Naive B cell (primary cell): ENCODE results near the gene HBA2. TPM values are rescaled to one million over a fixed set of nuclear protein-coding genes. Genes with fewer than 3 reads are reported as not detected.
"Not testable (repeated sequence)": the region's sequence is repeated elsewhere in the genome, so short reads cannot be mapped to it uniquely, and the experiment has no call there.

Experiments
- ATAC-seq, 2 donors: fragments of 150-1000 bp; cut with Tn5 transposase; 2 replicates each; pipeline ENCODE4 v1.10.0; 2021; ENCODE audit warnings: low read depth in 2 of 2, mild to moderate bottlenecking in 2 of 2, moderate library complexity in 2 of 2
- DNase-seq: peaks from one replicate; pipeline ENCODE4 v3.0.0; 2022
- H3K27ac Mint-ChIP-seq, 6 donors: one replicate each; pipeline ENCODE4 v1.8.0; 2020 to 2022; ENCODE audit warnings: mild to moderate bottlenecking in 6 of 6, mixed read lengths in 6 of 6, moderate library complexity in 5 of 6, inconsistent platforms in 2 of 6
- H3K27me3 Mint-ChIP-seq, 3 donors: one replicate each; pipeline ENCODE4 v1.8.0; 2021 to 2022; ENCODE audit warnings: mixed read lengths in 3 of 3, mild to moderate bottlenecking in 1 of 3
- H3K36me3 Mint-ChIP-seq, 2 donors: one replicate each; pipeline ENCODE4 v1.8.0; 2020 to 2022; ENCODE audit warnings: mixed read lengths in 2 of 2, inconsistent platforms in 1 of 2, mild to moderate bottlenecking in 1 of 2
- H3K4me1 Mint-ChIP-seq, 3 donors: one replicate each; pipeline ENCODE4 v1.8.0; 2020 to 2022; ENCODE audit warnings: mixed read lengths in 3 of 3, inconsistent platforms in 1 of 3, mild to moderate bottlenecking in 1 of 3, moderate library complexity in 1 of 3
- H3K4me3 Mint-ChIP-seq, 8 donors: one replicate each; pipeline ENCODE4 v1.8.0; 2020 to 2022; ENCODE audit warnings: mild to moderate bottlenecking in 8 of 8, mixed read lengths in 8 of 8, moderate library complexity in 8 of 8, inconsistent platforms in 2 of 8
- H3K9me3 Mint-ChIP-seq, 7 donors: one replicate each; pipeline ENCODE4 v1.8.0; 2020 to 2022; ENCODE audit warnings: mixed read lengths in 7 of 7, mild to moderate bottlenecking in 5 of 7, inconsistent platforms in 2 of 7, moderate library complexity in 1 of 7
- polyA plus RNA-seq, 6 donors: library from polyadenylated mRNA; unstranded; fragments of 300-500 nt; fragmentation: Illumina TruSeq; gene quantifications; one replicate each; pipeline ENCODE4 v1.2.3, GENCODE V29; 2021; ENCODE audit warnings: low read depth in 6 of 6

HBA2 gene
- polyA plus RNA-seq, 6 donors from 2014 or later, result 184 to 1,142 (median 693) TPM

GRCh38 chr16:144797-145252 is 27.9 kb upstream of the HBA2 start:
- Mint-ChIP-seq H3K27ac (no peak overlapping the region), H3K36me3 (peaks cover 0 to 4% of the 10 kb centered on the region in 2 donors), H3K4me3 (no peak overlapping the region)

GRCh38 chr16:146646-147045 is 26.0 kb upstream of the HBA2 start:
- Mint-ChIP-seq H3K27ac (no peak overlapping the region), H3K9me3 (no peaks in the 10 kb centered on the region), H3K36me3 (peaks cover 0 to 4% of the 10 kb centered on the region in 2 donors), H3K27me3 (peaks cover 26 to 70% (median 32%) of the 10 kb centered on the region in 3 donors), H3K4me1 (no peaks in the 10 kb centered on the region), H3K4me3 (no peak overlapping the region)
- ATAC-seq (no peak), DNase-seq (no peak)

More at GRCh38 chr16:144797-145252, 27.9 kb upstream of the HBA2 start:
- no peak for DNase-seq
- ATAC-seq, result no peak
- peaks cover 24 to 59% (median 26%) of the 10 kb centered on the region in 3 donors for H3K27me3 Mint-ChIP-seq
- peaks cover 0 to under 1% (median 0%) of the 10 kb centered on the region in 3 donors for H3K4me1 Mint-ChIP-seq
- no peaks in the 10 kb centered on the region for H3K9me3 Mint-ChIP-seq

GRCh38 chr16:149024-149660 is 23.5 kb upstream of the HBA2 start:
- no peak overlapping the region for H3K27ac Mint-ChIP-seq
- H3K4me3 Mint-ChIP-seq, result no peak overlapping the region
- ATAC-seq (no peak), DNase-seq (no peak)
- H3K36me3 Mint-ChIP-seq, result peaks cover 0 to 4% of the 10 kb centered on the region in 2 donors
- H3K4me1 Mint-ChIP-seq, result peaks cover 0 to 2% (median under 1%) of the 10 kb centered on the region in 3 donors
- H3K9me3 Mint-ChIP-seq, result no peaks in the 10 kb centered on the region
- H3K27me3 Mint-ChIP-seq, result peaks cover 18 to 65% (median 28%) of the 10 kb centered on the region in 3 donors

GRCh38 chr16:152141-153128 is 20.2 kb upstream of the HBA2 start, which contains the start of gene HBZ:
Gene HBZ (plus strand): TSS chr16:152644. CDS start chr16:152910, 266 bp downstream.
- H3K27me3 Mint-ChIP-seq, result peaks cover 30 to 59% (median 32%) of the 10 kb centered on the region in 3 donors
- peaks cover 5 to 10% (median 9%) of the 10 kb centered on the region in 3 donors for H3K4me1 Mint-ChIP-seq
- H3K4me3 Mint-ChIP-seq, result peak within 1 kb of the TSS in 6 of 8 donors; percentile 39 to 75 (median 43)
- peaks cover 0 to 5% (median 0%) of the 10 kb centered on the region in 7 donors for H3K9me3 Mint-ChIP-seq
- no peak for ATAC-seq
- DNase-seq, result no peak
- peaks cover 0 to 4% of the 10 kb centered on the region in 2 donors for H3K36me3 Mint-ChIP-seq
- H3K27ac Mint-ChIP-seq, result peak within 1 kb of the TSS in 2 of 6 donors; percentile 36 to 54

GRCh38 chr16:153129-153521 is 19.6 kb upstream of the HBA2 start:
- not testable (repeated sequence) for H3K9me3 Mint-ChIP-seq, DNase-seq, H3K36me3 Mint-ChIP-seq, H3K27ac Mint-ChIP-seq, H3K4me1 Mint-ChIP-seq, ATAC-seq
- H3K27me3 Mint-ChIP-seq, result peaks cover 36 to 62% (median 37%) of the 10 kb centered on the region in 3 donors
- peak overlapping the region in 3 of 8 donors; percentile 39 to 75 (median 59) for H3K4me3 Mint-ChIP-seq

- peak; percentile 20 to 33 for ATAC-seq
- H3K27me3 Mint-ChIP-seq, result peaks cover 36 to 61% (median 39%) of the 10 kb centered on the region in 3 donors
- not testable (repeated sequence) for H3K4me1 Mint-ChIP-seq, H3K27ac Mint-ChIP-seq, H3K36me3 Mint-ChIP-seq, DNase-seq, H3K9me3 Mint-ChIP-seq
- peak overlapping the region in 1 of 8 donors; percentile 67 for H3K4me3 Mint-ChIP-seq
Measured at GRCh38 chr16:153550-154216, 19.0 kb upstream of the HBA2 start.

GRCh38 chr16:154217-155030 is 18.3 kb upstream of the HBA2 start:
- peaks cover 5 to 10% (median 9%) of the 10 kb centered on the region in 3 donors for H3K4me1 Mint-ChIP-seq
- peaks cover 0 to 4% of the 10 kb centered on the region in 2 donors for H3K36me3 Mint-ChIP-seq
- H3K4me3 Mint-ChIP-seq, result peak overlapping the region; percentile 19 to 86 (median 85)
- DNase-seq, result peak; percentile 38
- H3K27me3 Mint-ChIP-seq, result peaks cover 37 to 61% (median 40%) of the 10 kb centered on the region in 3 donors
- H3K9me3 Mint-ChIP-seq, result peaks cover 0 to 5% (median 0%) of the 10 kb centered on the region in 7 donors
- ATAC-seq, result peak; percentile 65 to 73
- H3K27ac Mint-ChIP-seq, result peak overlapping the region in 2 of 6 donors; percentile 58 to 93

GRCh38 chr16:155031-155398 is 17.7 kb upstream of the HBA2 start:
- peak overlapping the region; percentile 19 to 86 (median 85) for H3K4me3 Mint-ChIP-seq
- no peak for DNase-seq
- peaks cover 0 to 5% (median 0%) of the 10 kb centered on the region in 7 donors for H3K9me3 Mint-ChIP-seq
- H3K36me3 Mint-ChIP-seq, result peaks cover 0 to 4% of the 10 kb centered on the region in 2 donors
- peaks cover 5 to 10% (median 9%) of the 10 kb centered on the region in 3 donors for H3K4me1 Mint-ChIP-seq
- H3K27me3 Mint-ChIP-seq, result peaks cover 37 to 60% (median 44%) of the 10 kb centered on the region in 3 donors
- ATAC-seq, result no peak
- peak overlapping the region in 1 of 6 donors; percentile 93 for H3K27ac Mint-ChIP-seq

- Mint-ChIP-seq H3K36me3 (peaks cover 0 to 4% of the 10 kb centered on the region in 2 donors), H3K27me3 (peaks cover 39 to 61% (median 57%) of the 10 kb centered on the region in 3 donors), H3K9me3 (peaks cover 0 to 5% (median 0%) of the 10 kb centered on the region in 7 donors), H3K4me3 (no peak overlapping the region), H3K4me1 (peaks cover 5 to 8% (median 6%) of the 10 kb centered on the region in 3 donors), H3K27ac (peak overlapping the region in 1 of 6 donors; percentile 34)
- ATAC-seq, result no peak
- DNase-seq, result no peak
Measured at GRCh38 chr16:159136-159849, 13.4 kb upstream of the HBA2 start.

- not testable (repeated sequence) for H3K27ac Mint-ChIP-seq, ATAC-seq, H3K9me3 Mint-ChIP-seq, H3K36me3 Mint-ChIP-seq, DNase-seq, H3K4me1 Mint-ChIP-seq, H3K4me3 Mint-ChIP-seq
- peaks cover 33 to 56% (median 50%) of the 10 kb centered on the region in 3 donors for H3K27me3 Mint-ChIP-seq
Measured at GRCh38 chr16:160242-160641, 12.4 kb upstream of the HBA2 start.

GRCh38 chr16:160691-161190 is 11.9 kb upstream of the HBA2 start:
- Mint-ChIP-seq H3K36me3 (no peaks in the 10 kb centered on the region), H3K9me3 (no peaks in the 10 kb centered on the region), H3K27me3 (peaks cover 32 to 55% (median 51%) of the 10 kb centered on the region in 3 donors), H3K4me1 (peaks cover 0 to 8% (median 2%) of the 10 kb centered on the region in 3 donors), H3K27ac (no peak overlapping the region), H3K4me3 (no peak overlapping the region)
- DNase-seq (no peak), ATAC-seq (no peak)
